C4-2B (cell line): ENCODE data around the gene RFWD3.

Source experiments
- H3K27ac ChIP-seq: fragments of 450-650 bp; 2 replicates; pipeline ENCODE4 v1.5.1; 2017
- ZFX ChIP-seq: fragments of 450-650 bp; IDR thresholded peaks from 2 replicates; pipeline ENCODE4 v1.6.1; 2017
- TF ChIP-seq, protein P1 (sequence below): fragments of 450-650 bp; conservative IDR thresholded peaks from 2 replicates; pipeline ENCODE4 v1.5.1; 2017; ENCODE audit warnings: mild to moderate bottlenecking

The RFWD3 gene

DNA sequence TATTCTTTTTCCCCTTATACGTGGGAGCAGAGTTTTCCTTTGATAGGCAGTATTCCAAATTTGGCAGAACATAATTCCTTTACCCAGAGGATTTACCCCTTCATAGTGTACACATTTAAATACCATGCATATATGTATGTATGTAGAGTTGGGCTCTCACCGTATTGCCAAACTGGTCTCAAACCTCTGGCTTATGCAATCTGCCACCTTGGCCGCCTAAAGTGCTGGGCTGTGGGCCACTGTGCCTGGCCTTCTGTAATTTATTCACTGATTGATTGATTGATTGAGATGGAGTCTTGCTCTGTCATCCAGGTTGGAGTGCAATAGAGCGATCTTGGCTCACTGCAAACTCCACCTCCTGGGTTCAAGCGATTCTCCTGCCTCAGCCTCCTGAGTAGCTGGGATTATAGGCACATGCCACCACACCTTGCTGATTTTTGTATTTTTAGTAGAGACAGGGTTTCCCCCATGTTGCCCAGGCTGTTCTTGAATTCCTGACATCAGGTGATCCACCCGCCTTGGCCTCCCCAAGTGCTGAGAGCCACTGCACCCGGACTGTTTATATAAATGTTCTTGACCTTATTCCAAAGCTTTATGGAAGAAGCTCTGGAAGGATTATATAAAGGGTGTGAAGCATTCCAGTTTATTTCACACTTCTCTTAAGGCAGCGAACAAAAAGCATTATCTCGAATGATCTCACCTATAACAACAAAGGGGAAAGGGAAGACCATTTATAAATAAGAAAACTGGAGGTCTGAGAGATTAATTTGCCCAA, 74.6 kb downstream of the RFWD3 start:
- no peak overlapping the region for H3K27ac ChIP-seq
- no peak for TF ChIP-seq ZFX
- TF ChIP-seq, protein P1, sequence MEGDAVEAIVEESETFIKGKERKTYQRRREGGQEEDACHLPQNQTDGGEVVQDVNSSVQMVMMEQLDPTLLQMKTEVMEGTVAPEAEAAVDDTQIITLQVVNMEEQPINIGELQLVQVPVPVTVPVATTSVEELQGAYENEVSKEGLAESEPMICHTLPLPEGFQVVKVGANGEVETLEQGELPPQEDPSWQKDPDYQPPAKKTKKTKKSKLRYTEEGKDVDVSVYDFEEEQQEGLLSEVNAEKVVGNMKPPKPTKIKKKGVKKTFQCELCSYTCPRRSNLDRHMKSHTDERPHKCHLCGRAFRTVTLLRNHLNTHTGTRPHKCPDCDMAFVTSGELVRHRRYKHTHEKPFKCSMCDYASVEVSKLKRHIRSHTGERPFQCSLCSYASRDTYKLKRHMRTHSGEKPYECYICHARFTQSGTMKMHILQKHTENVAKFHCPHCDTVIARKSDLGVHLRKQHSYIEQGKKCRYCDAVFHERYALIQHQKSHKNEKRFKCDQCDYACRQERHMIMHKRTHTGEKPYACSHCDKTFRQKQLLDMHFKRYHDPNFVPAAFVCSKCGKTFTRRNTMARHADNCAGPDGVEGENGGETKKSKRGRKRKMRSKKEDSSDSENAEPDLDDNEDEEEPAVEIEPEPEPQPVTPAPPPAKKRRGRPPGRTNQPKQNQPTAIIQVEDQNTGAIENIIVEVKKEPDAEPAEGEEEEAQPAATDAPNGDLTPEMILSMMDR, result no peak

DNA sequence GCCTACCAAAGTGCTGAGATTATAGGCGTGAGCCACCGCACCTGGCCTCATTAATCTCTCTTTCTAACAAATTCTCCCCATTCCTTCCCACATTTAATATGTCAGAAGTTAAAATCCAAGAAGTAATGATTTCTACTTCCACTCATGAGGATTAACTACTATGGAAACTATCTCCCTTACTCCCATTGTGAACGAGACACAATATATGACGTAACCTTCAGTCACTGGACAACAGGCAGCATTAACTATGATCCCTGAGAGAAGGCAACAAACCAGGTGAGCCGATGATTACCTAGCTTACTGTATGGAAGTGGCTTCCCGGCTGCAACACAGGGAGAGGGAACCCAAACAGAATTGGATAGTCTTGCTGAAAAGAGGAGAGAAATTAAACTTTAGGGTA, 79.7 kb downstream of the RFWD3 start:
- TF ChIP-seq ZFX, result no peak
- TF ChIP-seq, protein P1, result no peak
- H3K27ac ChIP-seq, result no peak overlapping the region

DNA sequence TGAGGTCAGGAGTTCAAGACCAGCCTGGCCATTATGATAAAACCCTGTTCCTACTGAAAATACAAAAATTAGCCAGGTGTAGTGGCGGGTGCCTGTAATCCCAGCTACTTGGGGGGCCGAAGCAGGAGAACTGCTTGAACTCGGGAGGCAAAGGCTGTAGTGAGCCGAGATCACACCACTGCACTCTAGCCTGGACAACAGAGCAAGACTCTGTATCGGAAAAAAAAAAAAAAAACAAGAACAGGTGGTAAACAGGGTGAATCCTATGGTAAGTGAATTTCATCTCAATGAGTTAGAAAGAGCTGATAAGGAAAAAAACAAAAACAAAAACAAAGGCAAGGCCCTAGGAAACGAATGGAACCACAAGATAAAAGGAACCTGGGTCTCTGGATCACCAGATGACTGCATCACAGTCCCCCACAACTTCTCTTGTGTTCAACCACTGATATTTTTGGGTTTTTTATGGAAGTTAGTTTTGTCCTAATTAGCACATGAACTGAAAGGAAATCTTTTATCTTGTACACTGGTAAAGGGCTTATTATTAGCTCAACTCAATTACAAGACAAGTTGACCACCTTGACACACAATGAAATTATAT, 80.7 kb downstream of the RFWD3 start:
- TF ChIP-seq, protein P1, result no peak
- no peak for TF ChIP-seq ZFX
- no peak overlapping the region for H3K27ac ChIP-seq

DNA sequence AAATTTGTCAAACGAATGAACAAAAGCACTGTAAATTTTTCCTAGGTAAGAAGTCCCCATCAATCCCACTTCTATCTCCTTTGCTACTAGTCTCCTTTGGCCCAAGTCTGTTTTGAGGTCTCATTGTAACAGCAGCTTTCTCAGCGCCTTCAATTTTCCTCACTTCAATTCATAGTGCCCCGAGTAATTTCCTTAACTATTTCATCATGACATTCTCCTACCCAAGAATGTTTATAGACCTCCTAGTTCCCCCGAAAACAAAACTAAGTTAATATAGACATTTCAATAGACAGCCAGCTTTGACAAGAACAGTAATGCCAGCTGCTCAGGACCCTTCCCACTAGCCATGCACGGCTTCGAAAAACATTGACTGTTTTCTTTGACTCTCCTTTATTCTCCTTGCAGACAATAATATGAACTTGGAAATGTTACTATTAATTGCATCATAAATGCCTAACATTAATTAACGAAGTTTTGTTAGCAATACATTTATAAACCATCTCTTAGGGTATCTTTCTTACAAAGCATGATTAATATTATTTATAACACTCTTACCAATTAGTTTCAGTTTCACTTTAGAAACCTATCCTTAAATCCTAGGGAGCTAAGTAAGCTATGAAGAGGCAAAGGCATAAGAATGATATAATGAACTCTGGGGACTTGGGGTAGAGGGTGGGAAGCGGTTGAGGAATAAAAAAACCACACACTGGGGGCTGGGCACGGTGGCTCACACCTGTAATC, 82.6 kb downstream of the RFWD3 start:
- TF ChIP-seq ZFX, result no peak
- no peak overlapping the region for H3K27ac ChIP-seq

DNA sequence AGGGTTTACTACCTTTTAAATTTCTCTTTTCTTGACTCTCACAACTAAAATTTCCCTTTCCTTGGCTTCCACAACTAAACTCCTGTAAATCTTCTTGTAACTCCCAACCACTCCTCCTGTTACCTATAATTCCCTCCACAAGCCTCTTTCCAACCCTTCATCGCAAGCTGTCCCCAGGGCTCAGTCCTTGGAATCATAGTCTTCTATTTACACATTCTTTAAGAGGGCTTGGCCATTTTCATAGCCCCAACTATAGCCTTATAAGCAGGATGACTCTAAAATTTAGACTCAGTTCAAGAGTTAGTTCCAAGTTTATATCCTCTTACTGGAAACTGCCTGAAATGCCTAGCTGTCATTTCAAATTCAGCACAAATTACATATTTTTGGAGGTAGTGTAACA, 83.7 kb downstream of the RFWD3 start:
- TF ChIP-seq ZFX, result no peak
- TF ChIP-seq, protein P1, result no peak
- no peak overlapping the region for H3K27ac ChIP-seq

DNA sequence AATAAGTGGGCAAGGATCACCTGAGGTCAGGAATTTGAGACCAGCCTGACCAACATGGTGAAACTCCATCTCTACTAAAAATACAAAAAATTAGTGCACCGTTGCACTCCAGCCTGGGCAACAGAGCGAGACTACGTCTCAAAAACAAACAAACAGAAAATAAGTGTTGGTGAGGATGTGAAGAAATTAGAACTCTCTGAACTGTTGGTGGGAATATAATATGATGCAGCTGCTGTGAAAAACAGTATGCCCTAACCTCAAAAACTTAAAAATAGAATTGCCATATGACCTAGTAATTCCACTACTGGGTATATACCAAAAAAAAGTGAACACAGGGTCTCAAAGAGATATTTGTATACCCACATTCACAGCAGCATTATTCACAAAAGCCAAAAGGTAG, 85.8 kb downstream of the RFWD3 start:
- TF ChIP-seq ZFX, result no peak
- TF ChIP-seq, protein P1, result no peak
- H3K27ac ChIP-seq, result no peak overlapping the region

DNA sequence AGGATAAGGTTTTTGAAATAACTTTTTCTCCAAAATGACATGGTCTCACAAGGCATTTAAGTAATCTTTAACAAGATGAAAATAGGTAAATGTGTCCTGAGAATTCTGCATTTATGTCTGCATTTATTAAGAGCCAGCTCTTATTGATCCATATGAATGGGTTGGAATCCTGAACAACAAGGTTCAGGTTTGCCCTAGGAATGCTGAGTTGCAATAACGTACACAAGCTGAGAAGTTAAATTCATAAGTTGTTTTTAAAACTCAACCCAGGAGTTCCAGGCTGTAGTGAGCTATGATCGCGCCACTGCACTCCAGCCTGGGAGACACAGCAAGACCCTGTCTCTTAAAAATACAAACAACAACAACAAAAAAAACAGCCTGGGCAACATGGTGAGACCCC, 87.8 kb downstream of the RFWD3 start:
- TF ChIP-seq, protein P1, result no peak
- no peak for TF ChIP-seq ZFX

More for the DNA sequence above, 87.8 kb downstream of the RFWD3 start:
- no peak overlapping the region for H3K27ac ChIP-seq
